ENCODE measurements around the gene PACSIN2. TPM values are rescaled to one million over a fixed set of nuclear protein-coding genes. Genes with fewer than 3 reads are reported as not detected.

PACSIN2 gene
- total and polyA plus RNA-seq, 4 donors: 40.3 to 149 (median 84.0) TPM

DNA sequence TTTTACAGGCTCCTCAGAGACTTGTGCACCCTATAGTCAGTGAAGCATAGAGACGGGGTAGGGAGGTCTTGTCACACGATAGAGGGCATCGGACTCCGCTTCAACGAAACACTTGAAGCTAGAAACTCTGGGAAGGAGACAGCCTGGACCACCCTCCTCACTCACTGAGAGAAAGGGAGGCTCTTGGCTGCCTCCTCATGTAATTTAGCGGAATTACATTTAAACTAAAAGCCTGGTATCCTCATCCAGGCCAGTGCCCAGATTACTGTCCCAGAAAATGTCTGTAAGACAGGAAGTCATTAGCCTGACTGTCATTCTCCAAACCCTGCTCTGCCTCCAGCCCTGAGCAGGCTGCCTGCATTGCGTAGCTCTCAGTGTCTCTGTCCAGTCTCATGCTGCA lies 38.2 kb upstream of the PACSIN2 start:
- H3K9me3 ChIP-seq (ENCODE audit: control insufficient read depth in 4 of 4, insufficient read depth in 3 of 4, low read length in 3 of 4): no peaks in the 10 kb centered on the region
- H3K9ac ChIP-seq (ENCODE audit: insufficient read depth in 1 of 2, low read length in 2 of 2): no peak overlapping the region
- H3K27ac ChIP-seq (ENCODE audit: low read depth in 1 of 2, low read length in 1 of 2): no peak overlapping the region
- H3K36me3 ChIP-seq (ENCODE audit: control insufficient read depth in 4 of 4, insufficient read depth in 4 of 4, low read length in 4 of 4): peaks cover 0 to 12% (median 3%) of the 10 kb centered on the region in 4 donors
- TF ChIP-seq, protein P1, sequence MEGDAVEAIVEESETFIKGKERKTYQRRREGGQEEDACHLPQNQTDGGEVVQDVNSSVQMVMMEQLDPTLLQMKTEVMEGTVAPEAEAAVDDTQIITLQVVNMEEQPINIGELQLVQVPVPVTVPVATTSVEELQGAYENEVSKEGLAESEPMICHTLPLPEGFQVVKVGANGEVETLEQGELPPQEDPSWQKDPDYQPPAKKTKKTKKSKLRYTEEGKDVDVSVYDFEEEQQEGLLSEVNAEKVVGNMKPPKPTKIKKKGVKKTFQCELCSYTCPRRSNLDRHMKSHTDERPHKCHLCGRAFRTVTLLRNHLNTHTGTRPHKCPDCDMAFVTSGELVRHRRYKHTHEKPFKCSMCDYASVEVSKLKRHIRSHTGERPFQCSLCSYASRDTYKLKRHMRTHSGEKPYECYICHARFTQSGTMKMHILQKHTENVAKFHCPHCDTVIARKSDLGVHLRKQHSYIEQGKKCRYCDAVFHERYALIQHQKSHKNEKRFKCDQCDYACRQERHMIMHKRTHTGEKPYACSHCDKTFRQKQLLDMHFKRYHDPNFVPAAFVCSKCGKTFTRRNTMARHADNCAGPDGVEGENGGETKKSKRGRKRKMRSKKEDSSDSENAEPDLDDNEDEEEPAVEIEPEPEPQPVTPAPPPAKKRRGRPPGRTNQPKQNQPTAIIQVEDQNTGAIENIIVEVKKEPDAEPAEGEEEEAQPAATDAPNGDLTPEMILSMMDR (IDR thresholded peaks at IDR 0.05; ENCODE audit: control extremely low read depth, extremely low read depth): no peak
- no peaks in the 10 kb centered on the region for H3K27me3 ChIP-seq (ENCODE audit: control insufficient read depth in 3 of 3, insufficient read depth in 3 of 3, low read length in 2 of 3)
- ATAC-seq (ENCODE audit: insufficient read depth, low FRiP score) (no peak), DNase-seq (no peak)
- WGBS, 2 donors: 97 to 98% methylated on average over 7 of the region's 7 CpGs
- no peak overlapping the region for H3K4me3 ChIP-seq
- H3K4me1 ChIP-seq (ENCODE audit: control insufficient read depth in 5 of 5, insufficient read depth in 5 of 5, low read length in 5 of 5): no peaks in the 10 kb centered on the region

DNA sequence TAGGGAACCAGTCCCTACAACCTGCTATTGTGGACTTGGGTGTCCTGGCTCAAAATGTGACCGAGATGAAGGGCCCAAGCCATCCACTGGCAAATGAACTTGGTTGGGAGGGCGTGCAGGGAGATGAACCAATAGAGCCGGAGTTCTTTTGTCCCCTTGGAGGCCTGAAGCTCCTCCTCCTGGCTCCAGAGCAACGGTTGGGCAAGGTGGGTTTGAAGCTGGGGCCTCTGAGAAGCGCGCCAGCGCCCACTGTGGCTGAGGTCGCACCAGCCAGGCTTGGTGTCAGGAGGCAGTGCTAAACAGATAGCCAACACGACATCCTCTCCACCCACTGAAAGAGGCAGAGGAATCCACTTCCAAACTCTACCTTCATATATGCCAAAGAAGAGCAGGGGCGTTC lies 36.0 kb upstream of the PACSIN2 start:
- H3K9me3 ChIP-seq (ENCODE audit: control insufficient read depth in 4 of 4, insufficient read depth in 3 of 4, low read length in 3 of 4): no peaks in the 10 kb centered on the region
- DNase-seq: no peak
- no peaks in the 10 kb centered on the region for H3K27me3 ChIP-seq (ENCODE audit: control insufficient read depth in 3 of 3, insufficient read depth in 3 of 3, low read length in 2 of 3)
- no peak overlapping the region for H3K9ac ChIP-seq (ENCODE audit: insufficient read depth in 1 of 2, low read length in 2 of 2)
- H3K4me1 ChIP-seq (ENCODE audit: control insufficient read depth in 5 of 5, insufficient read depth in 5 of 5, low read length in 5 of 5): no peaks in the 10 kb centered on the region
- H3K36me3 ChIP-seq (ENCODE audit: control insufficient read depth in 4 of 4, insufficient read depth in 4 of 4, low read length in 4 of 4): peaks cover 0 to 12% (median 5%) of the 10 kb centered on the region in 4 donors
- no peak overlapping the region for H3K4me3 ChIP-seq
- no peak for ATAC-seq (ENCODE audit: insufficient read depth, low FRiP score)
- no peak overlapping the region for H3K27ac ChIP-seq (ENCODE audit: low read depth in 1 of 2, low read length in 1 of 2)
- TF ChIP-seq, protein P1 (IDR thresholded peaks at IDR 0.05; ENCODE audit: control extremely low read depth, extremely low read depth): no peak
- WGBS, 2 donors: 86 to 89% methylated on average over 10 of the region's 10 CpGs

DNA sequence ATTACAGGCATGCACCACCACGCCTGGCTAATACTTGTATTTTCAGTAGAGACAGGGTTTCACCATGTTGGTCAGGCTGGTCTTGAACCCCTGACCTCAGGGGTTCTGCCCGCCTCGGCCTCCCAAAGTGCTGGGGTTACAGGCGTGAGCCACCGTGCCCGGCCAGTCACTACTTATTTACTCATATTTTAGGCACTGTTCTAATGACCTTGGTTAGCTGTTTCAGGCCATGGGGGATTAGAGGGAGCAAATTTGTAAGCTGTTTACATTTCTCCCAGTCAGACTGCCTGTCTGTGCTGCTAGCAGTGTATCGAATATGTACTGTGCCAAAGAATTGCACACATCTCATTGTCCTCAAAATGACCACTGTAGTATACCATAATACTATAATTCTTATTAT lies 32.7 kb upstream of the PACSIN2 start:
- 92 to 96% methylated on average over 7 of the region's 7 CpGs for WGBS, 2 donors
- no peak for DNase-seq

More for the DNA sequence above, 32.7 kb upstream of the PACSIN2 start:
- Histone ChIP-seq H3K4me3 (no peak overlapping the region), H3K9ac (ENCODE audit: insufficient read depth in 1 of 2, low read length in 2 of 2) (no peak overlapping the region), H3K27me3 (ENCODE audit: control insufficient read depth in 3 of 3, insufficient read depth in 3 of 3, low read length in 2 of 3) (no peaks in the 10 kb centered on the region), H3K27ac (ENCODE audit: low read depth in 1 of 2, low read length in 1 of 2) (no peak overlapping the region), H3K9me3 (ENCODE audit: control insufficient read depth in 4 of 4, insufficient read depth in 3 of 4, low read length in 3 of 4) (no peaks in the 10 kb centered on the region), H3K4me1 (ENCODE audit: control insufficient read depth in 5 of 5, insufficient read depth in 5 of 5, low read length in 5 of 5) (peaks cover 0 to 2% (median 0%) of the 10 kb centered on the region in 5 donors), H3K36me3 (ENCODE audit: control insufficient read depth in 4 of 4, insufficient read depth in 4 of 4, low read length in 4 of 4) (peaks cover 0 to 8% (median 4%) of the 10 kb centered on the region in 4 donors)
- ATAC-seq (ENCODE audit: insufficient read depth, low FRiP score): no peak
- TF ChIP-seq, protein P1 (IDR thresholded peaks at IDR 0.05; ENCODE audit: control extremely low read depth, extremely low read depth): no peak
